ENCODE results near the gene NIPA2. TPM values are rescaled to one million over a fixed set of nuclear protein-coding genes. Genes with fewer than 3 reads are reported as not detected.

The NIPA2 gene
- total and polyA plus RNA-seq, 2 of the 8 experiments (the other 6 are each of a cell fraction or from before 2014, with no cell fraction given) = 38.5 to 81.7 TPM

DNA sequence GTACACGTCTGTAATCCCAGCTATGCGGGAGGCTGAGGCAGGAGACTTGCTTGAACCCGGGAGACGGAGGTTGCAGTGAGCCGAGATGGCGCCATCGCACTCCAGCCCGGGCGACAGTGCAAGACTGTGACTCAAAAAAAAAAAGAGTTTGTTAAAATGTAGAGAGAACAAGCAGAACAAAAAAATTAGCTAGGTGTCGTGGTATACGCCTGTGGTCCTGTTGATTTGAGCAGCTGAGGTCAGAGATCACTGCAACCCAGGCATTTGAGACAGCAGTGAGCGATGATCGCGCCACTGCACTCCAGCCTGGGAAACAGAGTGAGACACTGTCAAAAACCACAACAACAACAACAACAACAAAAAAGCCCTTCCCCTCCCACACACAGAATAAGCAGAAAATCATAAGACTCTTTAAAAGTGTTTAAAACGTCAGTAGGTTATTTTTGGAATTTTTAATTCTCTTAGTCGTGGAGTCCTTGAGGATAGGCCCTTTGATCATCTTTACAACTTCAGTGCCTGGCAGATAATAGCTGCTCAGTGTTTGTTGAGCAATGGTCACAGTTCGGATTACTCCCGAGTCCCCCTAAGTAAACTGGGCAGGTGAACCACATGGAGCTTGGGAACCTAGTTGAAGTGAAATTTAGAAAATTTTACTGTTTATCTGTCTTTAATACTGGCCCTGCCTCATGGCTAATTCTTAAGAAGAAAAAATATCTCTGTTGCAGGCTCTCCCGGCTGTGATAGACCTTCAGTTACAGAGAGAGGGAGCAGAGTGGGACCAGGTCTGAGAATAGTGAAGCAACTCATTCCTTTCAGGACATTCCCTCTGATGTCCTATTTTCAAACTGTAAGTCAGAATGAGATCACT lies 6.2 kb downstream of the NIPA2 start (continued):
- TF ChIP-seq RNF2 (IDR thresholded peaks at IDR 0.05; ENCODE audit: borderline replicate concordance, low read depth, low read length, missing control alignments, poor library complexity, severe bottlenecking) (no peak), CBX5 (IDR thresholded peaks at IDR 0.05; ENCODE audit: low read depth, low read length) (no peak), JUND (IDR thresholded peaks at IDR 0.05; ENCODE audit: low read length) (no peak), CBX8 (IDR thresholded peaks at IDR 0.05; ENCODE audit: borderline replicate concordance, low read depth, low read length) (no peak)

Data from H1 (cell line).